GM12872 (cell line): ENCODE results near the gene DBNL.

Experiments
- CTCF ChIP-seq: IDR thresholded peaks from 3 replicates; pipeline ENCODE4 v1.5.1; 2011; ENCODE audit warnings: low read depth, mild to moderate bottlenecking, low read length, moderate library complexity; ENCODE audit not compliant: insufficient read depth

The DBNL gene

GRCh38 chr7:44052771-44053365 is 8.4 kb downstream of the DBNL start:
- no peak for TF ChIP-seq CTCF

GRCh38 chr7:44056681-44057080 is 12.2 kb downstream of the DBNL start:
- TF ChIP-seq CTCF, result no peak

- no peak for TF ChIP-seq CTCF
Measured at GRCh38 chr7:44057181-44057848, 12.8 kb downstream of the DBNL start.

GRCh38 chr7:44057849-44058758 is 13.6 kb downstream of the DBNL start:
- 0 out of 3 replicates have a peak, but pooled peaks have one; percentile 14 for TF ChIP-seq CTCF

GRCh38 chr7:44058759-44059218 is 14.3 kb downstream of the DBNL start:
- no peak for TF ChIP-seq CTCF

GRCh38 chr7:44059219-44060090 is 15.0 kb downstream of the DBNL start:
- no peak for TF ChIP-seq CTCF
